ENCODE data around the gene SH3PXD2A. TPM values are rescaled to one million over a fixed set of nuclear protein-coding genes. Genes with fewer than 3 reads are reported as not detected.
A peak's percentile ranks its signal among the peaks of the same experiment; 100 is the strongest.

SH3PXD2A gene
- total RNA-seq, 1 donor: 29.0 TPM

DNA sequence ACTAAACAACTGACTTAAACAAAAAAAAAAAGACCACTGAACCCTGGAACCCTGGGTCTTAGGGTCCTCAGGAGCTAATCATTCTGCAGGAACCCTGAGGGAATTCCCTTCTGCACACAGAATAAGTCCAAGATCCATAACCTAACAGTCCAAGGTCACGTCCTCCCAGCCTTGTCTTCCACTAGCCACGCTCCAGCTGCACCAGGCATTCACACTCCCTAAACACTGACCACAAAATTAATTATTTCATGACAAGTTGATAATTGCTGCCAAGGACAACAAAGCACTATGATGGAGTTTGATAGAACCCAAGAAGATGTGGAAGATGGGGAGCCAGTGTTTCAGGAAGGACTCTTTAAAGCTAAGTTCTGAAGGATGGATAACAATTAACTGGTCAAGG lies 130.6 kb downstream of the SH3PXD2A start:
- H4K20me1 ChIP-seq (ENCODE audit: insufficient read depth, low read length): peaks cover 2% of the 10 kb centered on the region
- H3K79me2 ChIP-seq (ENCODE audit: insufficient read depth, low read length): no peaks in the 10 kb centered on the region
- no peaks in the 10 kb centered on the region for H3K27me3 ChIP-seq (ENCODE audit: insufficient read depth, low read length)
- no peak overlapping the region for H3K27ac ChIP-seq (ENCODE audit: low read depth, low read length)
- DNase-seq (ENCODE audit: insufficient read length, low spot score, missing footprints): no peak
- no peaks in the 10 kb centered on the region for H3K36me3 ChIP-seq (ENCODE audit: insufficient read depth, low read length)
- H2AFZ ChIP-seq (ENCODE audit: low read length): no peak overlapping the region
- TF ChIP-seq, protein P1, sequence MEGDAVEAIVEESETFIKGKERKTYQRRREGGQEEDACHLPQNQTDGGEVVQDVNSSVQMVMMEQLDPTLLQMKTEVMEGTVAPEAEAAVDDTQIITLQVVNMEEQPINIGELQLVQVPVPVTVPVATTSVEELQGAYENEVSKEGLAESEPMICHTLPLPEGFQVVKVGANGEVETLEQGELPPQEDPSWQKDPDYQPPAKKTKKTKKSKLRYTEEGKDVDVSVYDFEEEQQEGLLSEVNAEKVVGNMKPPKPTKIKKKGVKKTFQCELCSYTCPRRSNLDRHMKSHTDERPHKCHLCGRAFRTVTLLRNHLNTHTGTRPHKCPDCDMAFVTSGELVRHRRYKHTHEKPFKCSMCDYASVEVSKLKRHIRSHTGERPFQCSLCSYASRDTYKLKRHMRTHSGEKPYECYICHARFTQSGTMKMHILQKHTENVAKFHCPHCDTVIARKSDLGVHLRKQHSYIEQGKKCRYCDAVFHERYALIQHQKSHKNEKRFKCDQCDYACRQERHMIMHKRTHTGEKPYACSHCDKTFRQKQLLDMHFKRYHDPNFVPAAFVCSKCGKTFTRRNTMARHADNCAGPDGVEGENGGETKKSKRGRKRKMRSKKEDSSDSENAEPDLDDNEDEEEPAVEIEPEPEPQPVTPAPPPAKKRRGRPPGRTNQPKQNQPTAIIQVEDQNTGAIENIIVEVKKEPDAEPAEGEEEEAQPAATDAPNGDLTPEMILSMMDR (IDR thresholded peaks at IDR 0.05; ENCODE audit: extremely low read depth, low read depth, low read length): no peak
- H3K4me3 ChIP-seq (ENCODE audit: insufficient read depth, low read length): no peak overlapping the region
- no peaks in the 10 kb centered on the region for H3K9me3 ChIP-seq (ENCODE audit: low read depth, low read length)
- no peak overlapping the region for H3K4me2 ChIP-seq (ENCODE audit: insufficient read depth, low read length)
- H3K4me1 ChIP-seq (ENCODE audit: insufficient read depth, low read length): no peaks in the 10 kb centered on the region

DNA sequence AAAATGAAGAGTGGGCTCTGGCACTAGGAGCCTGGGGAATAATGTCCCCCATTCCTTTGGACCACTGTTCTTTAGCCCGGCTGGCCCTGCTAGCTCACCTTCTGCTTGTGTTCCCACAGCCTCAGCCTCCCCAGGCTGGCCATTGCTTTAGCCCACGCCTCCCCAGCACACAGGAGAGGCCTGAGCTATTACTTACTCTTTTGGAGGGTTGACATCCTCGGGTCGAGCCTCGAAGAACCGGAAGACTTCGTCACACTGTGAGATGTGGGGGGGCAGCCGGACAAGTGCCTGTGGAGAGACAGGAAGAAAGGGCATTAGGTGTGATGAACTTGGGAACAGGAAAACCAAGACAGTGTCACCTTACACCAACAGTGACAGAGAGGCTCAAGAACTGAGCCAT lies 131.3 kb downstream of the SH3PXD2A start:
- H3K36me3 ChIP-seq (ENCODE audit: insufficient read depth, low read length): no peaks in the 10 kb centered on the region
- TF ChIP-seq, protein P1 (IDR thresholded peaks at IDR 0.05; ENCODE audit: extremely low read depth, low read depth, low read length): no peak

DNA sequence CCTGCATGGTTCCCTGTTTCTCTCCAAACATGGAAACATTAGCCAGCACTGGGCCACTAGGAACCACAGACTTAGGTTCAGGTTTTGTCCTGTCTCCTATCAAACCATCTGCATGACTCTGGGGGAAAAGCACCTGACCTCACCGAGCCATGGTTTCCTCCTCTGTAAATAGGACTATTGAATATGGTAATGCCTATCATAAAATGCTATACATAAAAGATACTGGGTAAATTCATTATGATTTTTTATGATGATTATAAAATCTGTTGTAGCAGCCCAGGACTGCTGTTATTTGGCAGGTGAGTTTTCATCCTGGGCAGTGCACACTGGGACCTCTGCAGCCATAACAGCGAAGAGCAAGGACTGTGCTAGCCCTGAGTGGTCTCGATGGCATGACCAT lies 131.8 kb downstream of the SH3PXD2A start:
- Histone ChIP-seq H3K79me2 (ENCODE audit: insufficient read depth, low read length) (no peaks in the 10 kb centered on the region), H2AFZ (ENCODE audit: low read length) (no peak overlapping the region), H3K4me3 (ENCODE audit: insufficient read depth, low read length) (no peak overlapping the region), H3K27me3 (ENCODE audit: insufficient read depth, low read length) (no peaks in the 10 kb centered on the region), H3K9me3 (ENCODE audit: low read depth, low read length) (no peaks in the 10 kb centered on the region), H4K20me1 (ENCODE audit: insufficient read depth, low read length) (peaks cover 2% of the 10 kb centered on the region), H3K36me3 (ENCODE audit: insufficient read depth, low read length) (no peaks in the 10 kb centered on the region), H3K4me1 (ENCODE audit: insufficient read depth, low read length) (no peaks in the 10 kb centered on the region), H3K4me2 (ENCODE audit: insufficient read depth, low read length) (no peak overlapping the region), H3K27ac (ENCODE audit: low read depth, low read length) (no peak overlapping the region)
- TF ChIP-seq, protein P1 (IDR thresholded peaks at IDR 0.05; ENCODE audit: extremely low read depth, low read depth, low read length): no peak
- no peak for DNase-seq (ENCODE audit: insufficient read length, low spot score, missing footprints)

More for the DNA sequence above, 131.3 kb downstream of the SH3PXD2A start:
- DNase-seq (ENCODE audit: insufficient read length, low spot score, missing footprints): no peak
- peaks cover 2% of the 10 kb centered on the region for H4K20me1 ChIP-seq (ENCODE audit: insufficient read depth, low read length)
- H3K4me3 ChIP-seq (ENCODE audit: insufficient read depth, low read length): no peak overlapping the region
- H3K27ac ChIP-seq (ENCODE audit: low read depth, low read length): no peak overlapping the region
- H3K4me2 ChIP-seq (ENCODE audit: insufficient read depth, low read length): no peak overlapping the region
- no peaks in the 10 kb centered on the region for H3K4me1 ChIP-seq (ENCODE audit: insufficient read depth, low read length)
- H3K79me2 ChIP-seq (ENCODE audit: insufficient read depth, low read length): no peaks in the 10 kb centered on the region
- no peak overlapping the region for H2AFZ ChIP-seq (ENCODE audit: low read length)
- no peaks in the 10 kb centered on the region for H3K27me3 ChIP-seq (ENCODE audit: insufficient read depth, low read length)
- H3K9me3 ChIP-seq (ENCODE audit: low read depth, low read length): no peaks in the 10 kb centered on the region

DNA sequence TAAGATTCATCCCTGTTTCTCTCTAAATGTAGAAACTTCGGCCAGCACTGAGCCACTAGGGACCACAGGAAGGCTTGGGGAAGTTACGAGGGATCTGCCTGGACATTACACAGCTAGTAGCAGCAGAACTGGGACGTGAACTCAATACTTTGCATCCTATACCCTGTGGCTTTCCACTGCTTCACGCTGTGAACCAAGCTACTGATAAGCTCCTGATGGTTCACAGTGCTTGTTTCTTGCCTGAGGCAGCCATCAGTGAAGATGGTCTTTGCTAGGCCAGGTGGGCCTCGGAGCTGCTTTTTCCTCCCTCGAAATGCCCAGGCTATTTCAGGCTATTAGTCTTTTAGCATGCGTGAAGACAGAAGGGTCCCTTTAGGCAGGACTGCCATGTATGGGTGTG lies 132.7 kb downstream of the SH3PXD2A start:
- H3K36me3 ChIP-seq (ENCODE audit: insufficient read depth, low read length): no peaks in the 10 kb centered on the region
- no peaks in the 10 kb centered on the region for H3K79me2 ChIP-seq (ENCODE audit: insufficient read depth, low read length)
- H3K9me3 ChIP-seq (ENCODE audit: low read depth, low read length): no peaks in the 10 kb centered on the region
- H3K27me3 ChIP-seq (ENCODE audit: insufficient read depth, low read length): no peaks in the 10 kb centered on the region
- no peak overlapping the region for H3K27ac ChIP-seq (ENCODE audit: low read depth, low read length)
- H3K4me2 ChIP-seq (ENCODE audit: insufficient read depth, low read length): no peak overlapping the region
- TF ChIP-seq, protein P1 (IDR thresholded peaks at IDR 0.05; ENCODE audit: extremely low read depth, low read depth, low read length): no peak
- H2AFZ ChIP-seq (ENCODE audit: low read length): no peak overlapping the region
- H3K4me3 ChIP-seq (ENCODE audit: insufficient read depth, low read length): no peak overlapping the region
- DNase-seq (ENCODE audit: insufficient read length, low spot score, missing footprints): peak; percentile 15
- H4K20me1 ChIP-seq (ENCODE audit: insufficient read depth, low read length): peaks cover 2% of the 10 kb centered on the region
- no peaks in the 10 kb centered on the region for H3K4me1 ChIP-seq (ENCODE audit: insufficient read depth, low read length)
